Neural crest cell (in vitro differentiated cells): ENCODE results near the gene FASTKD2. TPM values are rescaled to one million over a fixed set of nuclear protein-coding genes. Genes with fewer than 3 reads are reported as not detected.

ENCODE experiments used
- DNase-seq: peaks from one replicate; pipeline ENCODE4 v3.0.0; 2021; ENCODE audit warnings: low read depth, mixed read lengths, low spot score
- H3K27ac Mint-ChIP-seq: one replicate; pipeline ENCODE4 v1.8.0; 2021; ENCODE audit warnings: mild to moderate bottlenecking, mixed read lengths; ENCODE audit not compliant: unreplicated experiment
- H3K27me3 Mint-ChIP-seq: 2 replicates; pipeline ENCODE4 v1.8.0; 2021; ENCODE audit warnings: low read depth, mild to moderate bottlenecking, mixed read lengths
- H3K36me3 Mint-ChIP-seq: 2 replicates; pipeline ENCODE4 v1.8.0; 2021; ENCODE audit warnings: low read depth, mild to moderate bottlenecking, mixed read lengths
- H3K4me1 Mint-ChIP-seq: 2 replicates; pipeline ENCODE4 v1.8.0; 2021; ENCODE audit warnings: mixed read lengths
- H3K4me3 Mint-ChIP-seq: one replicate; pipeline ENCODE4 v1.8.0; 2021; ENCODE audit warnings: mild to moderate bottlenecking, mixed read lengths
- H3K9me3 Mint-ChIP-seq: 2 replicates; pipeline ENCODE4 v1.8.0; 2021; ENCODE audit warnings: mixed read lengths
- CTCF ChIP-seq: fragments of 200-600 bp; sonication (generic); conservative IDR thresholded peaks from 2 replicates; pipeline ENCODE4 v1.5.0; 2021; ENCODE audit warnings: antibody characterized with exemption, mild to moderate bottlenecking
- long read RNA-seq: library from polyadenylated mRNA; unstranded; transcript quantifications from one replicate; pipeline ENCODE4 v2.0.0, GENCODE V29; 2020
- total RNA-seq: library from RNA; stranded (reverse); gene quantifications from 2 replicates; pipeline ENCODE4 v1.2.1, GENCODE V29; 2021

The FASTKD2 gene
- total RNA-seq, result 26.3 and 27.5 TPM in 2 replicates
- long read RNA-seq, full-length matches to known transcripts, result 225 of 257 reads
- long read RNA-seq, partial matches to known transcripts, result 15 of 257 reads
- long read RNA-seq, other reads (novel, unspliced or antisense), result 17 of 257 reads

- H3K27ac Mint-ChIP-seq, result peak within 1 kb of the TSS; percentile 97
- peak within 1 kb of the TSS; percentile 94 for H3K4me3 Mint-ChIP-seq
- peaks cover 18% of the 10 kb centered on the region for H3K4me1 Mint-ChIP-seq
- H3K9me3 Mint-ChIP-seq, result no peaks in the 10 kb centered on the region
- peak; percentile 69 for DNase-seq
- no peaks in the 10 kb centered on the region for H3K36me3 Mint-ChIP-seq
- peaks cover 13% of the 10 kb centered on the region for H3K27me3 Mint-ChIP-seq
- no peak for TF ChIP-seq CTCF
These were observed at the start of gene FASTKD2, which contains the start of gene MDH1B for GRCh38 chr2:206765242-206766056. TSS of gene FASTKD2 (plus strand) at chr2:206765606. CDS start at chr2:206766694, 1,088 bp downstream. TSS of gene MDH1B (minus strand) at chr2:206765328. CDS start at chr2:206765271, 57 bp downstream.

- Mint-ChIP-seq H3K36me3 (no peaks in the 10 kb centered on the region), H3K9me3 (peaks cover 5% of the 10 kb centered on the region), H3K4me1 (no peaks in the 10 kb centered on the region), H3K4me3 (no peak overlapping the region), H3K27me3 (peaks cover 21% of the 10 kb centered on the region), H3K27ac (no peak overlapping the region)
- DNase-seq, result no peak
- no peak for TF ChIP-seq CTCF
These were observed 48.8 kb upstream of the FASTKD2 start for GRCh38 chr2:206716623-206717022.

- Mint-ChIP-seq H3K9me3 (peaks cover 7% of the 10 kb centered on the region), H3K27ac (no peak within 1 kb of the TSS), H3K4me1 (no peaks in the 10 kb centered on the region), H3K27me3 (peaks cover 23% of the 10 kb centered on the region), H3K36me3 (no peaks in the 10 kb centered on the region), H3K4me3 (no peak within 1 kb of the TSS)
- TF ChIP-seq CTCF, result no peak
- DNase-seq, result no peak
These were observed 47.1 kb upstream of the FASTKD2 start, which contains the start of gene DYTN for GRCh38 chr2:206718296-206718695. TSS of gene DYTN (minus strand) at chr2:206718396. CDS start at chr2:206718279, 117 bp downstream.

- Mint-ChIP-seq H3K27ac (no peak overlapping the region), H3K27me3 (peaks cover 31% of the 10 kb centered on the region), H3K36me3 (no peaks in the 10 kb centered on the region), H3K4me1 (no peaks in the 10 kb centered on the region), H3K4me3 (no peak overlapping the region), H3K9me3 (peaks cover 7% of the 10 kb centered on the region)
- no peak for TF ChIP-seq CTCF
- no peak for DNase-seq
These were observed 44.0 kb upstream of the FASTKD2 start for GRCh38 chr2:206721256-206721920.

- H3K4me1 Mint-ChIP-seq, result no peaks in the 10 kb centered on the region
- DNase-seq, result no peak
- H3K9me3 Mint-ChIP-seq, result peaks cover 7% of the 10 kb centered on the region
- H3K36me3 Mint-ChIP-seq, result no peaks in the 10 kb centered on the region
- H3K4me3 Mint-ChIP-seq, result no peak overlapping the region
- H3K27me3 Mint-ChIP-seq, result peaks cover 31% of the 10 kb centered on the region
- H3K27ac Mint-ChIP-seq, result no peak overlapping the region
- TF ChIP-seq CTCF, result no peak
These were observed 42.1 kb upstream of the FASTKD2 start for GRCh38 chr2:206723288-206723687.
